ENCODE results near the gene OR6P1.

The OR6P1 gene, protein sequence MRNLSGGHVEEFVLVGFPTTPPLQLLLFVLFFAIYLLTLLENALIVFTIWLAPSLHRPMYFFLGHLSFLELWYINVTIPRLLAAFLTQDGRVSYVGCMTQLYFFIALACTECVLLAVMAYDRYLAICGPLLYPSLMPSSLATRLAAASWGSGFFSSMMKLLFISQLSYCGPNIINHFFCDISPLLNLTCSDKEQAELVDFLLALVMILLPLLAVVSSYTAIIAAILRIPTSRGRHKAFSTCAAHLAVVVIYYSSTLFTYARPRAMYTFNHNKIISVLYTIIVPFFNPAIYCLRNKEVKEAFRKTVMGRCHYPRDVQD

DNA sequence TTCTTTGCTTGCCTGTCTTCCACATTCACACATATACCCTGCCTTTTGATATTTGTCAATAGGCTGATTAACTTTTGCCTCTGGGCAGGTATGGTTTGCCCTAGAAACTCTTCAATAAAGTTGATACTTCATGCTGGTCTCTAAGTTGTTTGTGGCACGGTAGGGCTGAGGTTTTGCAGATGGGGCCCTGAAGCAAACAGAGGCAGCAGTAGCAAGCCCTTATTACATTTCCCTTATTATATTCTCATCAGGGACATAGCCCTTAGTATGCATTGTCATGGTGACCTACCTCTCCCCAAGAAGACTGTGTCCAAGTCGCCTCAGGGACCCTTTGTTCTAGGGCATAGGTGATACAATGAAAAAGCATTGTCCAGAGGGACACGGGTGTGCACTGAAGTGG, at the start of gene OR6P1:
Gene OR6P1 (minus strand): TSS at position 101 of the 400 bp plus-strand sequence. CDS start 6,976 bp downstream, outside the sequence.
- DNase-seq (ENCODE audit: low read depth): no peak
- TF ChIP-seq, protein P1, sequence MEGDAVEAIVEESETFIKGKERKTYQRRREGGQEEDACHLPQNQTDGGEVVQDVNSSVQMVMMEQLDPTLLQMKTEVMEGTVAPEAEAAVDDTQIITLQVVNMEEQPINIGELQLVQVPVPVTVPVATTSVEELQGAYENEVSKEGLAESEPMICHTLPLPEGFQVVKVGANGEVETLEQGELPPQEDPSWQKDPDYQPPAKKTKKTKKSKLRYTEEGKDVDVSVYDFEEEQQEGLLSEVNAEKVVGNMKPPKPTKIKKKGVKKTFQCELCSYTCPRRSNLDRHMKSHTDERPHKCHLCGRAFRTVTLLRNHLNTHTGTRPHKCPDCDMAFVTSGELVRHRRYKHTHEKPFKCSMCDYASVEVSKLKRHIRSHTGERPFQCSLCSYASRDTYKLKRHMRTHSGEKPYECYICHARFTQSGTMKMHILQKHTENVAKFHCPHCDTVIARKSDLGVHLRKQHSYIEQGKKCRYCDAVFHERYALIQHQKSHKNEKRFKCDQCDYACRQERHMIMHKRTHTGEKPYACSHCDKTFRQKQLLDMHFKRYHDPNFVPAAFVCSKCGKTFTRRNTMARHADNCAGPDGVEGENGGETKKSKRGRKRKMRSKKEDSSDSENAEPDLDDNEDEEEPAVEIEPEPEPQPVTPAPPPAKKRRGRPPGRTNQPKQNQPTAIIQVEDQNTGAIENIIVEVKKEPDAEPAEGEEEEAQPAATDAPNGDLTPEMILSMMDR (IDR thresholded peaks at IDR 0.05; ENCODE audit: control insufficient read depth, extremely low read depth, insufficient read depth): no peak

DNA sequence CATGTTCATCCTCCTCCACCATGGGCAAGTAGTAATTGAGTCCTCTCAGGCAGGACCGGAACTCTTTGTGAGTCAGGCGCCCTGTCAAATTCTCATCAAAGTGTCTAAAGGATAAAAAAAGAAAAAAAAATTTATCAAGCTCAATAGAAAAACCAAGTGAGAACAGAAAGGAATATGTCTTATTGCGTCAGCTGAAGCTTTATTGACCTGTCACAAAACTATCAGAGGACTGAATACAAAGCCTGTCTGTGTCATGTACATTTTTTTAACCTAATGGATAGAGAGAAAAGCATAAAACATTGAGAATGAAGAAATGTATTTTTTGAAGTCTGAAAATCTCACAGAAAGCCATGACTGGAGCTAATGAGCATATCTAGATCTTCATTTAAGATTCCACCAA, 43.4 kb upstream of the OR6P1 start:
- TF ChIP-seq, protein P1 (IDR thresholded peaks at IDR 0.05; ENCODE audit: control insufficient read depth, extremely low read depth, insufficient read depth): no peak
- H3K4me3 ChIP-seq (ENCODE audit: low read depth, low read length): no peak overlapping the region
- DNase-seq (ENCODE audit: low read depth): no peak

More for the DNA sequence above, at the start of gene OR6P1:
- H3K4me3 ChIP-seq (ENCODE audit: low read depth, low read length): no peak within 1 kb of the TSS

DNA sequence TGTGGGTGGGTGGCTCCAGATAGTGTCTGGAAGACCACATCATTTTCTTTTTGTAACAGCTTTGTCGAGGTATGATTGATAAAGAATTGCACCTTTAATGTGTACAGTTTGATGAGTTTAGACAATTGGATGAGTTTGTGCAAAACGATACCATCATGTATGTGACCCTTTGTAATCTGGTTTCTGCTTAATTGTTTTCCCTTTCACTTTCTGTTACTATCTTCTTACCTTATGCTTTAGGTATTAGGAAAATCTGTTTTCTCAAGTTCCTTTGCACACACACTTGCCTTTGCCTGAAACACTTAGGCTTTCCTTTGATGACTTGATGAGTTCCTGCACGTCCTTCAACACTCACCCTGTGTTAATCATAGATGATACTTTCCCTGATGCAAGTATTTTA, 41.5 kb upstream of the OR6P1 start:
- DNase-seq (ENCODE audit: low read depth): no peak
- TF ChIP-seq, protein P1 (IDR thresholded peaks at IDR 0.05; ENCODE audit: control insufficient read depth, extremely low read depth, insufficient read depth): no peak
- H3K4me3 ChIP-seq (ENCODE audit: low read depth, low read length): no peak overlapping the region

DNA sequence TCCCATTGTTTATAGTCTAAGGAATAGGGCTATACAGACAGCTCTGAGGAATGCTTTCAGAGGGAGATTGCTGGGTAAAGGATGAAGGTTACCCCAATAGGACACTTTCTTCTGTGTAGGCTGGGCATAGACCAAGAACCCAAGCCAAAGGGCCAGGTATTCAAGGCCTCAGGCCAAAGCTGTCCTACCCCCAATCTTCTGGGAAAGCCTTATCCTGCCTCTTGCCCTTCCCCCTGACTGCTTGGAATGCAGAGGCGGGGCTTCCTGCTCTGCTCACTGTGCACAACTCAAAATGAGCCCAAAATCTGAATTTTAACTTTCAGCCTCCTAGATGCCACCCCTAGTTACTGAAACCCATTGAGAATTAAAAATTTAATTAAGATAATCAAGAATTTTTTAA, 36.9 kb upstream of the OR6P1 start:
- DNase-seq (ENCODE audit: low read depth): no peak
- TF ChIP-seq, protein P1 (IDR thresholded peaks at IDR 0.05; ENCODE audit: control insufficient read depth, extremely low read depth, insufficient read depth): no peak
- H3K4me3 ChIP-seq (ENCODE audit: low read depth, low read length): no peak overlapping the region

DNA sequence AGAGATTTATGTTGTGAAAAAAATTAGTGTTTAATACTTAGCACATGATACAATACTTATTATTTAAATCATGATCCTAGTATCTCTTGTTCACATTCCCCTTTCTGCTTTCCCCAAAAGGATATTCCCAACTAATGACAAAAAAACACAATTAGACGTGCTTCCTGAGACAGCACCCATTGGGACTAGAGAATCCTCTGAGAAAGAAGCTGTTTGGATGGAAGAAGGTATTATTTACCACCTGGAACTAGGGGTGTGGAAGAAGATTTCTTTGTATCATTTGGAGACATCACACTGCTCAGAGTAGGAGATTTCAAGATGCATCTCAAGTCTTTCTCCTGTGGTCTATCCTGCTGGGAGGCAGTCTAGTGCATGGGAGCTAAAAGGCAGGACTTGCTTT, 34.6 kb upstream of the OR6P1 start, which contains the start of gene OR10Z1:
Gene OR10Z1 (plus strand): TSS at position 301 of the 400 bp plus-strand sequence. CDS start 1,171 bp downstream, outside the sequence.
- TF ChIP-seq, protein P1 (IDR thresholded peaks at IDR 0.05; ENCODE audit: control insufficient read depth, extremely low read depth, insufficient read depth): no peak
- no peak within 1 kb of the TSS for H3K4me3 ChIP-seq (ENCODE audit: low read depth, low read length)
- no peak for DNase-seq (ENCODE audit: low read depth)

DNA sequence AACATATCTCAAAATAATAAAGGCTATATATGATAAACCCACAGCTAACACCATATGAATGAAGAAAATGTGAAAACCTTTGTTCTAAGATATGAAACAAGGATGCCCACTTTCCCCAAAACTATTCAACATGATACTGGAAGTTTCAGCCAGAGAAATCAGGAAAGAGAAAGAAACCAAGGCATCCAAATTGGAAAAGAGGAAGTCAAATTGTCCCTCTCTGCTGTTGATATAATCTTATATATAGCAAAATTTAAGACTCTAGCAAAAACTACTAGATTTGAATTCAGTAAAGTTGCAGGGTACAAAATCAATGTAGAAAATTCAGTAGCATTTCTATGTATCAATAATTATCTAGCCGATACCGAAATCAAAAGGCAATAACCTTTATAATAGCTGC, 30.4 kb upstream of the OR6P1 start:
- TF ChIP-seq, protein P1 (IDR thresholded peaks at IDR 0.05; ENCODE audit: control insufficient read depth, extremely low read depth, insufficient read depth): no peak
- DNase-seq (ENCODE audit: low read depth): no peak
- H3K4me3 ChIP-seq (ENCODE audit: low read depth, low read length): no peak overlapping the region

DNA sequence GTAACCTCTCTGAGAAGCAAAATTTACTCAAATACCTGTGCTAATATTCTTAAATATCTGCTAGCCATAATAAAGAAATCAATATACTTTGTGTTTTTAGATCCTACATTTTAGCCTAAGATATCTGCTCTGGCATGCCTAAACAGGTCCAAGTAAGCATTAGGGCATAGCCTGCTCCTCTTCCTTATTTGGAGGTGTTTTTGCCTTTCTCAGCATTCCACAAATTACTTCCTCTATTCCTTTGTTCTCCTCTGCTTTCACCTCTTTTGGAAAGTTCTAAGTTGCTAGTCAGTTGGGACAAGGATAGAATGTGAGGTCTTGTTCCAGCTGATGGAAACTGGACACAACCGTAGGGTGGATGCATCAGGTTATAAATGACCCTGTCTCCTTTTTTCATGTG, 16.6 kb upstream of the OR6P1 start:
- DNase-seq (ENCODE audit: low read depth): no peak
- TF ChIP-seq, protein P1 (IDR thresholded peaks at IDR 0.05; ENCODE audit: control insufficient read depth, extremely low read depth, insufficient read depth): no peak
- no peak overlapping the region for H3K4me3 ChIP-seq (ENCODE audit: low read depth, low read length)
